Motor neuron (in vitro differentiated cells): ENCODE measurements around the gene CSF2. TPM values are rescaled to one million over a fixed set of nuclear protein-coding genes. Genes with fewer than 3 reads are reported as not detected.

Experiments used
- ATAC-seq, 8 experiments: fragments of 200-7000 bp; cut with Tn5 transposase; replicated peaks in 6 of 8; 2 replicates each; pipeline ENCODE4 v1.8.0; 2021; ENCODE audit warnings: mild to moderate bottlenecking in 8 of 8, moderate library complexity in 8 of 8
- H3K27ac ChIP-seq, 2 donors: fragments of 250-450 bp; sonication (Bioruptor Pico); 2 replicates each; pipeline ENCODE4 v1.9.0; 2021; ENCODE audit warnings: antibody characterized with exemption in 2 of 2, mild to moderate bottlenecking in 2 of 2, moderate library complexity in 1 of 2
- H3K4me1 ChIP-seq, 2 donors: fragments of 250-450 bp; sonication (Bioruptor Pico); replicated peaks in 1 of 2; 2 replicates each; pipeline ENCODE4 v1.6.1; 2021; ENCODE audit warnings: antibody characterized with exemption in 2 of 2, mild to moderate bottlenecking in 2 of 2, moderate library complexity in 1 of 2
- H3K4me3 ChIP-seq, 5 donors: fragments of 250-450 bp; sonication (Bioruptor Pico); 2 replicates each; pipeline ENCODE4 v1.9.0; 2021; ENCODE audit warnings: antibody characterized with exemption in 5 of 5, mild to moderate bottlenecking in 5 of 5, moderate library complexity in 4 of 5
- WGBS, 10 experiments: fragments of 450-650 bp; shearing (Covaris generic); methylation state at CpG; one replicate each; pipeline ENCODE4 v1.0.0; 2022; 5-methylcytosine and 5-hydroxymethylcytosine counted together
- in situ Hi-C, 9 experiments: fragments of 400-800 bp; cut with MboI; loops; one replicate each; pipeline ENCODE4 v1.15.0; 2021; ENCODE audit warnings: low sequenced_read_pairs in 9 of 9, low pct_unique_long_range_greater_than_20kb in 2 of 9; ENCODE audit not compliant: unreplicated experiment in 9 of 9
- total RNA-seq, 8 experiments: library from RNA; unstranded; fragments of 300-600 nt; gene quantifications; 2 replicates each; pipeline versions ENCODE4 v1.2.3 to v1.2.4, GENCODE V29; 2022

Gene CSF2
- total RNA-seq, 8 experiments from 2014 or later: not detected

DNA sequence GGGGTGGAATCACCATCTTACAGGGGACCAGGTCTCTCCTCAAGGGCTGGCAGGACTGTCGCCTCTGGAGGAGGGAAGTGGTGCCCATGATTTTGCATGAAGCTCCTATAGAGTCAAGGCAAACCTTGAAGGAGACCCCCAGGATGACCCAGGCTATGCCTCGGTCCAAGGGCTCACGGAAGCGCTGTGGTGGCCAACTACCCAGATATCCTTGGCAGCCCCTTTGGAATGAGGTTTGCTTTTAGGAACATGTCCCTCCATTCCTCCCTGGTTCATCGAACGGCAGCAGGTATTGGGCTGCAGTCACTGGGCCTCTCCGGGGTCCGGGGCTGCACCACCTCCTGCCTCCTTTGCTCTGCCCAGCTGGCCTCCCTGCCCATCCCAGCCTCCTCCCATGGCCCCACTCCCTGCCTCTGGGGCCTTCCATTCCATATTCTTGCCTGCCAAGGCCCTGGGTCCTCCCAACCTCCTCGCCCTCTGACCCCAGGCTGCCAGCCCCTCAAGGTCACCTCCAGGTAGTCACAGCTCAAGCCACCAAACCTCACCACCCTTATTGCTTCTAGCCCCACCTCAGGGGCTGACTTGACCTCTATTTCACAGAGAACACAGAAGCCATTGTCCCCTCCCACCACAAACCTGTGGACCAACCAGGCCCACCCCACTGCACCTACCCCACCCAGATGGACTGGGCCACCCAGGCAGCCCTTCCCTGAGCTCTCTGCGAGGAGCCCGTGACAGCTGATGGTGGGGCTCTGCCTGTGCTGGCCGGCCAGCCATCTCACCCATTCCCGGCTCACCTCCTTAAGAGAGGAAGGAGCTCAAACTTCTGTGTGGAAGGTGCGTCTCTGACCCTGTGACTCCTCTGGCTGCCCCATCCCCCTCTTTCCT lies 16.7 kb upstream of the CSF2 start:
- WGBS, 10 experiments: 50 to 93% (median 73%) methylated on average over 3 to 4 of the region's 14 CpGs; no CpG with 5 or more reads in 7 of the 10 experiments
- Histone ChIP-seq H3K4me3 (no peak overlapping the region), H3K27ac (no peak overlapping the region), H3K4me1 (no peaks in the 10 kb centered on the region)
- in situ Hi-C loops: no loop called here
- ATAC-seq: no peak

GRCh38 chr5:132057498-132058255 lies 15.9 kb upstream of the CSF2 start:
- in situ Hi-C loops: no loop called here
- no peak for ATAC-seq
- no peak overlapping the region for H3K27ac ChIP-seq
- WGBS, 10 experiments: 11 to 100% (median 80%) methylated on average over 1 to 5 of the region's 12 CpGs; no CpG with 5 or more reads in 2 of the 10 experiments
- H3K4me1 ChIP-seq: no peaks in the 10 kb centered on the region
- H3K4me3 ChIP-seq: no peak overlapping the region

DNA sequence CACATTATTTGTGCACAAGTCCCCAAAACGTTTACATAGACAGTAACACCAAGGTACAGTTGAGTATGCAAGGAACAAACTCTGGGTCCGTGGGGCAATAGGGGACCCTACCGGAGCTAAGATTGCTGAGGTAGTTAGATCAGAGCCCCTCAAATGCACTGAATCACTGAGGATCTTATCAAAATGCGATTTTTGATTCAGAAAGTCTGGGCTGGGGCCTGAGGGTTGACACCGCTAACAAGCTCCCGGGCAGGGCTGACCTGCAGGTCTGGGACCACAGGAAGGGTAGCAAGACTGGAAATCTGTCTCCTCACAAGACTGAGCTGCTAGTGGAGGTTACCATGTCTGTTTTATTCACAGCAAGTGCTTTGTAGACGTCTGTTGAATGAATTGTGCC lies 14.9 kb upstream of the CSF2 start:
- no peak for ATAC-seq
- in situ Hi-C loops: no loop called here
- H3K4me1 ChIP-seq: no peaks in the 10 kb centered on the region
- no peak overlapping the region for H3K27ac ChIP-seq
- 28 to 86% (median 59%) methylated on average over 1 to 6 of the region's 7 CpGs; no CpG with 5 or more reads in 2 of the 10 experiments for WGBS, 10 experiments
- no peak overlapping the region for H3K4me3 ChIP-seq

DNA sequence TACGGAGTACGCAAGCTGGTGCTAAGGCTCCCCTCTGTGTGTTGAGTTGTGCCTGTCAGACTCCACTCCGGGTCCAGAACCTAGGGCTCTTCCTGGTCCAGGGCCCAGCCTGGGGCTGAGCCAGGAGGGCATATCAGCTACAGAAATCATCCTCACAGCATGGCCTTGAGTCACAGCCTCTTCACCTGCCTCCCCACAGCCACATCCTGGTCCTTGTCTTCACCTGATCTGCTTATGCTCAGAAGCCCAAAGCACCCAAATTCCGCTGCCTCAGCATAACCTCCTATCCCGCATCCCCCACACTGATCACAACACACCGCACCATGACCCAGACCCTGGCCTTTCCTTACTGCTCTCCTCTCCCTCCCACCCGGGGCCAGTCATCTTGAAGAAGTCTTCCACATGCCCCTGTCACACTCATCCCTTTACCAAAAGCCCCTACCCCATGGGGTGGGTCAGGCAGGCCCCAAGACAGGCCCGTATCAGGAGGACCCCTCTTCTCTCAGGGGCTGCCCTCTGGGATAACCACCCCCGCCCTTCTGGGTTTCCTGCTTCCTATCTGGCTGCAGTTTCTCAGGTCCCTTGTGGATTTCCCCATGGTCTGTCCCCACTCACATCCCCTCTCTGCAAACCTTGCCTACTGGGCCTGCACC lies 14.4 kb upstream of the CSF2 start:
- no peak for ATAC-seq
- in situ Hi-C loops: no loop called here
- Histone ChIP-seq H3K27ac (no peak overlapping the region), H3K4me3 (no peak overlapping the region), H3K4me1 (no peaks in the 10 kb centered on the region)
- WGBS, 10 experiments: 60 to 81% (median 71%) methylated on average over 2 to 5 of the region's 9 CpGs; no CpG with 5 or more reads in 6 of the 10 experiments

DNA sequence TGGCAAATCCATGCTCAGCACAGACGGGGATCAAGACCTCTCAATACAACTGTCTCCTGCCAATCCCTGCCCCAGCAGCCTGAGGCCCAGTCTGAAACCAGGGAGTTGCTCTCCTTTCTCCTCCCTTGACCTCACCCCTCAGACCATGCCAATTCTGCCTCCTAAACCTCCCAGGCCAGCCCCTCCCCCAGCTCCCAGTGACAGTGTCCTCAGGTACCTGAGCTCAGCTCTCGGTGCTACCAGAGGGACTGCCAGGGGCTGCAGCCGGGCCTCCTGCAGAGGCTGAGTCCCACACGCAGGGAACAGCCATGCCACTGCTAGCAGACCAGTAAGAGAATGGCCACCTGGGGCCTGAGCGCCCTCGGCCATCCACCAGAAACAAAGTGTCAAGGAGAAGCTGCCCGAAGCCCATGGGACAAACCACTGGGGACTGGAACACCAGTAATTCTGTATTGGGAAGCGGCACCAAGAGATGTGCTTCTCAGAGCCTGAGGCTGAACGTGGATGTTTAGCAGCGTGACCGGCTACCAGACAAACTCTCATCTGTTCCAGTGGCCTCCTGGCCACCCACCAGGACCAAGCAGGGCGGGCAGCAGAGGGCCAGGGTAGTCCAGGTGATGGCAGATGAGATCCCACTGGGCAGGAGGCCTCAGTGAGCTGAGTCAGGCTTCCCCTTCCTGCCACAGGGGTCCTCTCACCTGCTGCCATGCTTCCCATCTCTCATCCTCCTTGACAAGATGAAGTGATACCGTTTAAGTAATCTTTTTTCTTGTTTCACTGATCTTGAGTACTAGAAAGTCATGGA lies 13.7 kb upstream of the CSF2 start:
- no peak overlapping the region for H3K27ac ChIP-seq
- no peak overlapping the region for H3K4me3 ChIP-seq
- WGBS, 10 experiments: 50 to 96% (median 82%) methylated on average over 1 to 8 of the region's 13 CpGs; no CpG with 5 or more reads in 4 of the 10 experiments
- in situ Hi-C loops: no loop called here
- H3K4me1 ChIP-seq: no peaks in the 10 kb centered on the region
- no peak for ATAC-seq

DNA sequence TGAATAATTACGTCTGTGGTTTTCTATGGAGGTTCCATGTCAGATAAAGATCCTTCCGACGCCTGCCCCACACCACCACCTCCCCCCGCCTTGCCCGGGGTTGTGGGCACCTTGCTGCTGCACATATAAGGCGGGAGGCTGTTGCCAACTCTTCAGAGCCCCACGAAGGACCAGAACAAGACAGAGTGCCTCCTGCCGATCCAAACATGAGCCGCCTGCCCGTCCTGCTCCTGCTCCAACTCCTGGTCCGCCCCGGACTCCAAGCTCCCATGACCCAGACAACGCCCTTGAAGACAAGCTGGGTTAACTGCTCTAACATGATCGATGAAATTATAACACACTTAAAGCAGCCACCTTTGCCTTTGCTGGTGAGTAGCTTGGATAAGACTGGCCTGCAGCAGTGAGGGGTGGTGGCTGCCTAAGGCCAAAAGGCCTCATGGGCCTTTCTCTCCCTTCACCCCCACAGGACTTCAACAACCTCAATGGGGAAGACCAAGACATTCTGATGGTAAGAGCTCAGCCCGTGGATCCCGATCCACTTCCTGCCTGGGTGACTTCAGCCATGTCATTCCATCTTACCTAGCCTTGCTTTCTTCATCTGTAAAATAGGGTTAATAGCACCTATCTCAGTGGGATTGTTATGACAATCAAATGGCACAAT lies 13.0 kb upstream of the CSF2 start, which contains the start of gene IL3:
TSS of gene IL3 (plus strand) at position 155 of the 661 bp plus-strand sequence. CDS start at position 207, 52 bp downstream.
- ATAC-seq: no peak
- 55 to 100% (median 80%) methylated on average over 2 to 9 of the region's 16 CpGs; no CpG with 5 or more reads in 2 of the 10 experiments for WGBS, 10 experiments
- in situ Hi-C loops: no loop called here
- Histone ChIP-seq H3K4me3 (no peak within 1 kb of the TSS), H3K27ac (no peak within 1 kb of the TSS), H3K4me1 (no peaks in the 10 kb centered on the region)

GRCh38 chr5:132063090-132063911 lies 10.3 kb upstream of the CSF2 start:
- no peak overlapping the region for H3K4me3 ChIP-seq
- no peak overlapping the region for H3K27ac ChIP-seq
- 10 to 67% (median 44%) methylated on average over 1 to 5 of the region's 9 CpGs; no CpG with 5 or more reads in 3 of the 10 experiments for WGBS, 10 experiments
- H3K4me1 ChIP-seq: no peaks in the 10 kb centered on the region
- peak in 6 of 8 experiments; percentile 28 to 81 (median 63) for ATAC-seq
- in situ Hi-C loops: no loop called here

- Histone ChIP-seq H3K27ac (no peak overlapping the region), H3K4me3 (no peak overlapping the region), H3K4me1 (no peaks in the 10 kb centered on the region)
- in situ Hi-C loops: no loop called here
- ATAC-seq: no peak
- 0 to 57% (median 37%) methylated on average over 1 to 3 of the region's 5 CpGs; no CpG with 5 or more reads in 6 of the 10 experiments for WGBS, 10 experiments
These were observed 9.4 kb upstream of the CSF2 start for GRCh38 chr5:132064140-132064539.

DNA sequence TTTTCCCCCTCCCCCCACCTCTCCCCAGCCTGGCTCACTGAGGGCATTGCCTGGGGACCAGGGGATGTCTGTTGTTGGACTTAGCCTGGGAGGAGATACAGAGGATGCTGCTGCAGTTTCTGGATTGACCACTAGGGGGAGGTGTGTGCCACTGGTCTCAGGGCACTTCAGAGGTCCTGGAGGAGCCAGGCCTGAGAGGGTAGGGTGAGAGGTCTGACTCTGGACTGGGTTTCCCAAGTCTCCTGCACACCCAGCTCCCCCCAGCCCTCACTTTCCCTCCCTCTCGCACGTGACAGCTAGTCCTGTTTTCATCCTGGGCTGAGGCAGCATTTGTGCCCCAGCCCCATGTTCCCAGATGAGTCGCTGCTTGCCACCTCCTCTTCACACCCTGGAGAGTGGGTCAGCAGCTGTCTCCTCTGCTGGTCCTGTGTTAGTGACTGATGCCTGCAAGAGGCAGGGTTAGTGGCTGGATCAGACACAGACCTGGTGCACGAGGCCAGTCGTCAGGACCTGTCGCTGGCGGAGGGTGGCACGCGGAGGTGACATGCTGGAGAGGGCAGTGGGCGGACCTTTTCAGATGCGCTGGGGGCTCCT lies 8.8 kb upstream of the CSF2 start:
- WGBS, 10 experiments: 80% methylated on average over 1 of the region's 11 CpGs; no CpG with 5 or more reads in 9 of the 10 experiments
- no peak overlapping the region for H3K4me3 ChIP-seq
- H3K27ac ChIP-seq: no peak overlapping the region
- H3K4me1 ChIP-seq: no peaks in the 10 kb centered on the region
- peak; percentile 74 to 87 (median 82) for ATAC-seq
- in situ Hi-C loops: no loop called here

DNA sequence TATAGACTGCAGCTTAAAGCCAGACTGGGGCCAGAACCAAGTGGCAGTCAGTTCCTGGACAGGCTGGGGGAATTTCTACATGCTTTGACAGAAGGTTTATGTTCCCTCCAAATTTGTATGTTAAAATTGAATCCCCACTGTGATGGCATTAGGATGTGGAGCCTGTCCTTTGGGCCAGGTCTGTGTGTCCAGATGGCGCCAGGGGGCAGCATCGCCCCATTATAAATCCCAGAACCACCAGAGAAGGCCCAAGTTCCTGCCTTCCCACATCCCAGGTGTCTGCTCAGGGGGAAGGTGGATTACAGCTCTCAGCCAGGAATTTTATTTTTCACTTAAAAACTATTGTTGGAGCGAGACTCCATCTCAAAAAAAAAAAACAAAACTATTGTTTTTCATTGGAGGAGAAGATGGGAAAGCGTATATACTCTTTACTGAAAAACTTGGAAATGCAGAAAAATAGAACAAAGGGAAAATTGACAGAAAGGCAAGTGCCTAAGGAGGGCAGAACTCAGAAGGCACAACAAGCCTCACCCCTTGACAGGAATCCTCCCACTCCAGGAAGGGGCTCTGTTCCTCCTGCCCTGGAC lies 8.1 kb upstream of the CSF2 start:
- no peaks in the 10 kb centered on the region for H3K4me1 ChIP-seq
- H3K4me3 ChIP-seq: no peak overlapping the region
- H3K27ac ChIP-seq: no peak overlapping the region
- in situ Hi-C loops: no loop called here
- ATAC-seq: peak; percentile 61 to 73 (median 70)
- WGBS, 10 experiments: 39 to 100% (median 67%) methylated on average over 1 to 2 of the region's 4 CpGs; no CpG with 5 or more reads in 4 of the 10 experiments
